ENCODE measurements around the gene DDX24. TPM values are rescaled to one million over a fixed set of nuclear protein-coding genes. Genes with fewer than 3 reads are reported as not detected.

The DDX24 gene
- total and polyA plus RNA-seq, 2 donors (not counting 1 experiment from before 2014, with no cell fraction given) = 143 to 192 TPM

GRCh38 chr14:94099006-94099405 lies 18.0 kb upstream of the DDX24 start:
- H4K20me1 ChIP-seq (ENCODE audit: control insufficient read depth, extremely low read depth, insufficient read depth, low read length) = no peaks in the 10 kb centered on the region
- H3K27me3 ChIP-seq (ENCODE audit: control insufficient read depth, insufficient read depth, low read length) = no peaks in the 10 kb centered on the region
- H3K36me3 ChIP-seq (ENCODE audit: control insufficient read depth, insufficient read depth, low read length) = no peaks in the 10 kb centered on the region
- H3K9me3 ChIP-seq (ENCODE audit: control insufficient read depth, insufficient read depth, low read depth, low read length) = no peaks in the 10 kb centered on the region
- no peaks in the 10 kb centered on the region for H3K79me2 ChIP-seq (ENCODE audit: control insufficient read depth, insufficient read depth, low read length)
- TF ChIP-seq CTCF (conservative IDR thresholded peaks at IDR 0.05 in 1 of 2, IDR thresholded peaks at IDR 0.05 in 1 of 2; ENCODE audit: low read depth in 1 of 2, low read length in 2 of 2) = no peak
- no peak for TF ChIP-seq EZH2 (IDR thresholded peaks at IDR 0.05; ENCODE audit: low read length, missing control alignments)
- no peak overlapping the region for H3K4me2 ChIP-seq (ENCODE audit: extremely low read depth, insufficient read depth, low read length)
- no peak overlapping the region for H3K4me3 ChIP-seq (replicated peaks in 1 of 4; ENCODE audit: control extremely low read depth in 1 of 4, insufficient read depth in 1 of 4, low read depth in 3 of 4, low read length in 4 of 4)
- DNase-seq (ENCODE audit: low read depth in 2 of 2) = no peak
- no peak overlapping the region for H3K27ac ChIP-seq (ENCODE audit: insufficient read depth, low read length)
- H3K9ac ChIP-seq (ENCODE audit: insufficient read depth, low read length) = no peak overlapping the region
- H2AFZ ChIP-seq (ENCODE audit: low read length) = no peak overlapping the region
- H3K4me1 ChIP-seq (ENCODE audit: control insufficient read depth, extremely low read depth, insufficient read depth, low read length) = peaks cover 7% of the 10 kb centered on the region

- Histone ChIP-seq H3K9me3 (ENCODE audit: control insufficient read depth, insufficient read depth, low read depth, low read length) (no peaks in the 10 kb centered on the region), H2AFZ (ENCODE audit: low read length) (no peak overlapping the region), H3K4me3 (replicated peaks in 1 of 4; ENCODE audit: control extremely low read depth in 1 of 4, insufficient read depth in 1 of 4, low read depth in 3 of 4, low read length in 4 of 4) (no peak overlapping the region), H3K79me2 (ENCODE audit: control insufficient read depth, insufficient read depth, low read length) (no peaks in the 10 kb centered on the region), H3K27me3 (ENCODE audit: control insufficient read depth, insufficient read depth, low read length) (no peaks in the 10 kb centered on the region), H3K9ac (ENCODE audit: insufficient read depth, low read length) (no peak overlapping the region), H3K4me1 (ENCODE audit: control insufficient read depth, extremely low read depth, insufficient read depth, low read length) (peaks cover 7% of the 10 kb centered on the region), H4K20me1 (ENCODE audit: control insufficient read depth, extremely low read depth, insufficient read depth, low read length) (no peaks in the 10 kb centered on the region), H3K4me2 (ENCODE audit: extremely low read depth, insufficient read depth, low read length) (no peak overlapping the region), H3K27ac (ENCODE audit: insufficient read depth, low read length) (peak overlapping the region; percentile 16), H3K36me3 (ENCODE audit: control insufficient read depth, insufficient read depth, low read length) (no peaks in the 10 kb centered on the region)
- TF ChIP-seq CTCF (conservative IDR thresholded peaks at IDR 0.05 in 1 of 2, IDR thresholded peaks at IDR 0.05 in 1 of 2; ENCODE audit: low read depth in 1 of 2, low read length in 2 of 2) (no peak), EZH2 (IDR thresholded peaks at IDR 0.05; ENCODE audit: low read length, missing control alignments) (no peak)
- peak in 1 of 2 donors; percentile 62 for DNase-seq (ENCODE audit: low read depth in 2 of 2)
Observed at GRCh38 chr14:94098326-94098992, 17.5 kb upstream of the DDX24 start.

GRCh38 chr14:94097091-94097490 lies 16.1 kb upstream of the DDX24 start:
- Histone ChIP-seq H2AFZ (ENCODE audit: low read length) (no peak overlapping the region), H3K9ac (ENCODE audit: insufficient read depth, low read length) (no peak overlapping the region), H3K4me3 (replicated peaks in 1 of 4; ENCODE audit: control extremely low read depth in 1 of 4, insufficient read depth in 1 of 4, low read depth in 3 of 4, low read length in 4 of 4) (no peak overlapping the region), H3K27ac (ENCODE audit: insufficient read depth, low read length) (no peak overlapping the region), H3K79me2 (ENCODE audit: control insufficient read depth, insufficient read depth, low read length) (no peaks in the 10 kb centered on the region), H3K4me2 (ENCODE audit: extremely low read depth, insufficient read depth, low read length) (no peak overlapping the region), H3K9me3 (ENCODE audit: control insufficient read depth, insufficient read depth, low read depth, low read length) (no peaks in the 10 kb centered on the region), H3K27me3 (ENCODE audit: control insufficient read depth, insufficient read depth, low read length) (no peaks in the 10 kb centered on the region), H3K36me3 (ENCODE audit: control insufficient read depth, insufficient read depth, low read length) (no peaks in the 10 kb centered on the region), H4K20me1 (ENCODE audit: control insufficient read depth, extremely low read depth, insufficient read depth, low read length) (no peaks in the 10 kb centered on the region), H3K4me1 (ENCODE audit: control insufficient read depth, extremely low read depth, insufficient read depth, low read length) (peaks cover 7% of the 10 kb centered on the region)
- no peak for TF ChIP-seq CTCF (conservative IDR thresholded peaks at IDR 0.05 in 1 of 2, IDR thresholded peaks at IDR 0.05 in 1 of 2; ENCODE audit: low read depth in 1 of 2, low read length in 2 of 2)
- no peak for TF ChIP-seq EZH2 (IDR thresholded peaks at IDR 0.05; ENCODE audit: low read length, missing control alignments)
- DNase-seq (ENCODE audit: low read depth in 2 of 2) = no peak

Data from fibroblast of lung (primary cell).